HepG2 (cell line): ENCODE results near the gene COA1. TPM values are rescaled to one million over a fixed set of nuclear protein-coding genes. Genes with fewer than 3 reads are reported as not detected.

Source experiments
- ATF3 ChIP-seq: sonication (generic); formaldehyde crosslinking; IDR thresholded peaks from 2 replicates; pipeline ENCODE4 v1.4.0; 2020; ENCODE audit warnings: missing genetic modification reagents
- BRD4 ChIP-seq: sonication (generic); formaldehyde crosslinking; IDR thresholded peaks from 2 replicates; pipeline ENCODE4 v1.4.0; 2020; ENCODE audit warnings: missing genetic modification reagents
- CHD2 ChIP-seq: IDR thresholded peaks from 2 replicates; pipeline ENCODE4 v1.6.1; 2011; ENCODE audit warnings: low read depth, low read length, improper control_type of control experiment
- CREB1 ChIP-seq, 2 experiments: fragments of 450-650 bp in 1 of 2; IDR thresholded peaks; 2 replicates each; pipeline ENCODE4 v1.6.1; 2016 to 2017; ENCODE audit warnings: control low read depth in 1 of 2, mild to moderate bottlenecking in 1 of 2, missing compliant biosample characterization in 1 of 2, missing genetic modification characterization in 1 of 2
- HNF1A ChIP-seq, 2 experiments: sonication (generic) in 1 of 2; formaldehyde crosslinking in 1 of 2; IDR thresholded peaks; 2 replicates each; pipeline versions ENCODE4 v1.4.0 to v1.6.1; 2016 to 2020; ENCODE audit warnings: borderline replicate concordance in 1 of 2, low read depth in 1 of 2, mild to moderate bottlenecking in 1 of 2, missing genetic modification reagents in 1 of 2
- PHF21A ChIP-seq: sonication (generic); formaldehyde crosslinking; IDR thresholded peaks from 2 replicates; pipeline ENCODE4 v1.5.0; 2020; ENCODE audit warnings: mild to moderate bottlenecking, missing genetic modification reagents
- RFXANK ChIP-seq: IDR thresholded peaks from 2 replicates; pipeline ENCODE4 v1.6.1; 2016
- SIX1 ChIP-seq: sonication (generic); formaldehyde crosslinking; IDR thresholded peaks from 2 replicates; pipeline ENCODE4 v1.4.0; 2020; ENCODE audit warnings: missing genetic modification reagents, borderline replicate concordance
- SKIL ChIP-seq: sonication (generic); formaldehyde crosslinking; IDR thresholded peaks from 2 replicates; pipeline ENCODE4 v1.8.0; 2022; ENCODE audit warnings: missing genetic modification reagents, mild to moderate bottlenecking, moderate library complexity, borderline replicate concordance
- TP53 ChIP-seq: sonication (generic); formaldehyde crosslinking; conservative IDR thresholded peaks from 2 replicates; pipeline ENCODE4 v1.4.0; 2020; ENCODE audit warnings: missing genetic modification reagents
- ZBTB4 ChIP-seq: sonication (generic); formaldehyde crosslinking; IDR thresholded peaks from 2 replicates; pipeline ENCODE4 v1.4.0; 2020; ENCODE audit warnings: missing genetic modification reagents, mild to moderate bottlenecking, borderline replicate concordance
- ZMAT3 ChIP-seq: sonication (generic); formaldehyde crosslinking; conservative IDR thresholded peaks from 2 replicates; pipeline ENCODE4 v1.7.0; 2021; ENCODE audit warnings: missing genetic modification reagents
- ZMYM2 ChIP-seq: sonication (generic); formaldehyde crosslinking; IDR thresholded peaks from 2 replicates; pipeline ENCODE4 v1.8.0; 2022; ENCODE audit warnings: mild to moderate bottlenecking, missing genetic modification reagents
- ZNF20 ChIP-seq: sonication (generic); formaldehyde crosslinking; IDR thresholded peaks from 2 replicates; pipeline ENCODE4 v1.4.0; 2020; ENCODE audit warnings: mild to moderate bottlenecking, moderate library complexity, missing genetic modification reagents
- ZNF24 ChIP-seq: fragments of 450-650 bp; IDR thresholded peaks from 2 replicates; pipeline ENCODE4 v1.6.1; 2017; ENCODE audit warnings: antibody characterized with exemption, mild to moderate bottlenecking
- ZNF563 ChIP-seq: sonication (generic); formaldehyde crosslinking; IDR thresholded peaks from 2 replicates; pipeline ENCODE4 v1.8.0; 2022; ENCODE audit warnings: mild to moderate bottlenecking, moderate library complexity, missing genetic modification reagents
- ZNF740 ChIP-seq: sonication (generic); formaldehyde crosslinking; IDR thresholded peaks from 2 replicates; pipeline ENCODE4 v1.4.0; 2020; ENCODE audit warnings: missing genetic modification reagents
- ZSCAN25 ChIP-seq: sonication (generic); formaldehyde crosslinking; IDR thresholded peaks from 2 replicates; pipeline ENCODE4 v1.8.0; 2022; ENCODE audit warnings: mild to moderate bottlenecking, missing genetic modification reagents
- polyA plus RNA-seq, 8 experiments: library from polyadenylated mRNA; depleted of rRNA in 3 of 8; stranded (reverse) in 7 of 8; unstranded in 1 of 8; fragments of >200 nt; fragmentation: Illumina TruSeq in 4 of 8; extraction: Trizol in 4 of 8; gene quantifications; 2 replicates each; pipeline versions ENCODE4 v1.2.1 to v1.2.3, GENCODE V29; 2011 to 2016; ENCODE audit warnings: low read depth in 4 of 8, missing spikeins in 1 of 8, mixed read lengths in 1 of 8; ENCODE audit not compliant: insufficient read depth in 1 of 8
- total RNA-seq, 5 experiments: library from RNA; depleted of rRNA; stranded (reverse); fragments of >200 nt; fragmentation: Illumina TruSeq; extraction: Trizol; gene quantifications; 2 replicates each; pipeline ENCODE4 v1.2.3, GENCODE V29; 2016; ENCODE audit warnings: low read depth in 1 of 5

The COA1 gene
- total and polyA plus RNA-seq, 2 of the 13 experiments (the other 11 are each of a cell fraction or from before 2014, with no cell fraction given): 33.2 to 65.7 TPM

- no peak for TF ChIP-seq ZNF20
- no peak for TF ChIP-seq ZBTB4 (CRISPR knock-in tag)
- no peak for TF ChIP-seq SIX1 (CRISPR knock-in tag)
- TF ChIP-seq ZSCAN25 (CRISPR knock-in tag): no peak
- no peak for TF ChIP-seq CHD2
- TF ChIP-seq BRD4 (CRISPR knock-in tag): peak; percentile 24; the same call in 1 of the 2 replicates
- TF ChIP-seq RFXANK: peak; percentile 36; the same call in 1 of the 2 replicates
- TF ChIP-seq SKIL (CRISPR knock-in tag): peak; percentile 18; the same call in 1 of the 2 replicates
- TF ChIP-seq ATF3 (CRISPR knock-in tag): no peak
- TF ChIP-seq HNF1A (IDR thresholded peaks at IDR 0.05; ENCODE audit: low read depth): no peak
- peak; percentile 31; the same call in 1 of the 2 replicates for TF ChIP-seq HNF1A (CRISPR knock-in tag; IDR thresholded peaks at IDR 0.05; ENCODE audit: borderline replicate concordance)
- TF ChIP-seq CREB1 (IDR thresholded peaks at IDR 0.05): no peak
- TF ChIP-seq CREB1 (CRISPR knock-in tag; IDR thresholded peaks at IDR 0.05): no peak
- TF ChIP-seq ZMYM2 (CRISPR knock-in tag): no peak
- TF ChIP-seq ZNF24: no peak
- peak; percentile 92; the same call in 1 of the 2 replicates for TF ChIP-seq ZNF740 (CRISPR knock-in tag)
- TF ChIP-seq ZNF563 (CRISPR knock-in tag): peak; percentile 41; the same call in 1 of the 2 replicates
- peak; percentile 54 for TF ChIP-seq ZMAT3 (CRISPR knock-in tag)
- TF ChIP-seq PHF21A: peak; percentile 22; the same call in 1 of the 2 replicates
- no peak for TF ChIP-seq TP53
These were observed 28.9 kb upstream of the COA1 start, which contains the start of gene BLVRA (continued) for GRCh38 chr7:43758029-43758821.
